GM10248 (cell line): ENCODE results near the gene ALAS1.

ENCODE experiments used
- CTCF ChIA-PET: fragments of 300-600 bp; sonication (Branson Sonifier 250); formaldehyde crosslinking; extraction: SDS; loops from one replicate; lab custom pipeline; 2021; ENCODE audit warnings: antibody characterized with exemption; lab: Yijun Ruan, JAX
- POLR2A ChIA-PET: fragments of 350-650 bp; sonication (Branson Sonifier 250); formaldehyde crosslinking; extraction: SDS; loops from one replicate; lab custom pipeline; 2020; ENCODE audit warnings: antibody characterized with exemption; lab: Yijun Ruan, JAX
- DNase-seq: peaks from one replicate; pipeline ENCODE4 v3.0.0; 2012; ENCODE audit errors: extremely low spot score
- CTCF ChIP-seq: IDR thresholded peaks from 2 replicates; pipeline ENCODE4 v1.5.1; 2012; ENCODE audit warnings: mild to moderate bottlenecking, low read depth; ENCODE audit errors: extremely low read depth, missing control alignments, control extremely low read depth

Gene ALAS1

GRCh38 chr3:52233108-52233591 is 35.2 kb downstream of the ALAS1 start:
- TF ChIP-seq CTCF: no peak
- CTCF ChIA-PET: interaction anchor here (2.5 to 5.4 kb wide), 6 partner anchors 10 to 106 kb away, joined by 10 to 98 read pairs (median 46); partner anchors contain the start of genes GLYCTK, PPM1M and WDR82
- no peak for DNase-seq
- POLR2A ChIA-PET: interaction anchor here (0.7 kb wide), 1 partner anchor 155 kb away, joined by 12 read pairs; no protein-coding TSS in a partner anchor

GRCh38 chr3:52233968-52234367 is 36.0 kb downstream of the ALAS1 start:
- TF ChIP-seq CTCF: no peak
- no peak for DNase-seq
- POLR2A ChIA-PET: interaction anchor here (0.7 kb wide), 1 partner anchor 155 kb away, joined by 12 read pairs; no protein-coding TSS in a partner anchor
- CTCF ChIA-PET: interaction anchor here (0.7 to 5.9 kb wide), 8 partner anchors 9 to 214 kb away, joined by 3 to 50 read pairs (median 10); partner anchors contain the start of genes PPM1M, TLR9 and WDR82

- ChIA-PET POLR2A (interaction anchor here (0.6 kb wide), 2 partner anchors 18 to 694 kb away, joined by 3 to 4 read pairs; no protein-coding TSS in a partner anchor), CTCF (interaction anchor here (0.7 to 5.9 kb wide), 13 partner anchors 9 to 213 kb away, joined by 3 to 50 read pairs (median 4); partner anchors contain the start of genes PPM1M, TLR9 and WDR82)
- no peak for TF ChIP-seq CTCF
- DNase-seq: no peak
Measured at GRCh38 chr3:52234516-52235447, 36.8 kb downstream of the ALAS1 start.

GRCh38 chr3:52236424-52236886 is 38.5 kb downstream of the ALAS1 start:
- CTCF ChIA-PET: interaction anchor here (1.1 to 5.9 kb wide), 11 partner anchors 11 to 211 kb away, joined by 3 to 50 read pairs (median 8); partner anchors contain the start of gene TLR9
- POLR2A ChIA-PET: interaction anchor here (0.6 to 0.7 kb wide), 2 partner anchors 11 to 42 kb away, joined by 3 to 5 read pairs; partner anchors contain the start of gene WDR82
- TF ChIP-seq CTCF: no peak
- DNase-seq: no peak

- DNase-seq: no peak
- CTCF ChIA-PET: interaction anchor here (1.0 to 5.9 kb wide), 15 partner anchors 11 to 263 kb away, joined by 3 to 50 read pairs (median 4); partner anchors contain the start of genes ABHD14B, TLR9 and WDR82
- POLR2A ChIA-PET: interaction anchor here (0.7 to 1.2 kb wide), 2 partner anchors 41 to 42 kb away, joined by 4 to 5 read pairs; partner anchors contain the start of gene WDR82
- TF ChIP-seq CTCF: no peak
Measured at GRCh38 chr3:52237006-52237656, 39.2 kb downstream of the ALAS1 start.
